Neural progenitor cell (in vitro differentiated cells): ENCODE data around the gene PYROXD2. TPM values are rescaled to one million over a fixed set of nuclear protein-coding genes. Genes with fewer than 3 reads are reported as not detected.

Experiments
- DNase-seq: peaks from one replicate; pipeline ENCODE4 v3.0.0-alpha.2; 2016; ENCODE audit warnings: low spot score
- H2AFZ ChIP-seq: fragments of 200-600 bp; sonication (generic); replicated peaks from 2 replicates; pipeline ENCODE4 v1.6.1; 2016; ENCODE audit warnings: antibody characterized with exemption
- H3F3A ChIP-seq: fragments of 200-600 bp; sonication (generic); 2 replicates; pipeline ENCODE4 v1.6.1; 2016; ENCODE audit warnings: antibody characterized with exemption, low read depth
- H3K27ac ChIP-seq: fragments of 200-600 bp; sonication (generic); 2 replicates; pipeline ENCODE4 v1.5.1; 2016; ENCODE audit warnings: mild to moderate bottlenecking
- H3K27me3 ChIP-seq: fragments of 200-600 bp; sonication (generic); 2 replicates; pipeline ENCODE4 v1.6.1; 2016; ENCODE audit warnings: mild to moderate bottlenecking, moderate library complexity
- H3K36me3 ChIP-seq: fragments of 200-600 bp; sonication (generic); 2 replicates; pipeline ENCODE4 v1.5.1; 2016
- H3K4me1 ChIP-seq: fragments of 200-600 bp; sonication (generic); 2 replicates; pipeline ENCODE4 v1.6.1; 2016; ENCODE audit warnings: mixed run types
- H3K4me2 ChIP-seq: fragments of 200-600 bp; sonication (generic); 2 replicates; pipeline ENCODE4 v1.6.1; 2016
- H3K4me3 ChIP-seq: fragments of 200-600 bp; sonication (generic); 2 replicates; pipeline ENCODE4 v1.5.1; 2016
- H3K79me2 ChIP-seq: fragments of 200-600 bp; sonication (generic); 2 replicates; pipeline ENCODE4 v1.6.1; 2016; ENCODE audit warnings: low read depth
- H3K9ac ChIP-seq: fragments of 200-600 bp; sonication (generic); 2 replicates; pipeline ENCODE4 v1.6.1; 2016
- H3K9me3 ChIP-seq: fragments of 200-600 bp; sonication (generic); 2 replicates; pipeline ENCODE4 v1.5.1; 2016; ENCODE audit warnings: low read depth
- H4K20me1 ChIP-seq: fragments of 200-600 bp; sonication (generic); 2 replicates; pipeline ENCODE4 v1.6.1; 2016; ENCODE audit warnings: low read depth
- H3K27ac Mint-ChIP-seq: 3 replicates; pipeline ENCODE4 v1.8.0; 2021; ENCODE audit warnings: mixed read lengths
- H3K27me3 Mint-ChIP-seq: 2 replicates; pipeline ENCODE4 v1.8.0; 2022; ENCODE audit warnings: low read depth, mild to moderate bottlenecking, inconsistent platforms, moderate library complexity, mixed read lengths; ENCODE audit not compliant: insufficient read depth
- H3K36me3 Mint-ChIP-seq: 3 replicates; pipeline ENCODE4 v1.8.0; 2021; ENCODE audit warnings: mixed read lengths
- H3K4me1 Mint-ChIP-seq: 3 replicates; pipeline ENCODE4 v1.8.0; 2021; ENCODE audit warnings: mixed read lengths
- H3K4me3 Mint-ChIP-seq: 3 replicates; pipeline ENCODE4 v1.8.0; 2021; ENCODE audit warnings: mild to moderate bottlenecking, moderate library complexity, mixed read lengths
- H3K9me3 Mint-ChIP-seq: 3 replicates; pipeline ENCODE4 v1.8.0; 2020; ENCODE audit warnings: mixed read lengths
- EZH2 ChIP-seq: fragments of 200-600 bp; sonication (generic); IDR thresholded peaks from 2 replicates; pipeline ENCODE4 v1.6.1; 2017; ENCODE audit warnings: antibody characterized with exemption, mild to moderate bottlenecking, moderate library complexity
- EZH2phosphoT487 ChIP-seq: fragments of 200-600 bp; sonication (generic); IDR thresholded peaks from 2 replicates; pipeline ENCODE4 v1.6.1; 2017; ENCODE audit warnings: antibody characterized with exemption
- total RNA-seq: library from RNA; depleted of rRNA; stranded (reverse); fragments of >200 nt; gene quantifications from 2 replicates; pipeline ENCODE4 v1.2.3, GENCODE V29; 2015; ENCODE audit warnings: low replicate concordance
- TF ChIP-seq, protein P1 (sequence below): fragments of 200-600 bp; sonication (generic); IDR thresholded peaks from 2 replicates; pipeline ENCODE4 v1.5.1; 2017; ENCODE audit warnings: antibody characterized with exemption, mild to moderate bottlenecking

Gene PYROXD2
- total RNA-seq, 1 donor from 2014 or later = 10.5 TPM

DNA sequence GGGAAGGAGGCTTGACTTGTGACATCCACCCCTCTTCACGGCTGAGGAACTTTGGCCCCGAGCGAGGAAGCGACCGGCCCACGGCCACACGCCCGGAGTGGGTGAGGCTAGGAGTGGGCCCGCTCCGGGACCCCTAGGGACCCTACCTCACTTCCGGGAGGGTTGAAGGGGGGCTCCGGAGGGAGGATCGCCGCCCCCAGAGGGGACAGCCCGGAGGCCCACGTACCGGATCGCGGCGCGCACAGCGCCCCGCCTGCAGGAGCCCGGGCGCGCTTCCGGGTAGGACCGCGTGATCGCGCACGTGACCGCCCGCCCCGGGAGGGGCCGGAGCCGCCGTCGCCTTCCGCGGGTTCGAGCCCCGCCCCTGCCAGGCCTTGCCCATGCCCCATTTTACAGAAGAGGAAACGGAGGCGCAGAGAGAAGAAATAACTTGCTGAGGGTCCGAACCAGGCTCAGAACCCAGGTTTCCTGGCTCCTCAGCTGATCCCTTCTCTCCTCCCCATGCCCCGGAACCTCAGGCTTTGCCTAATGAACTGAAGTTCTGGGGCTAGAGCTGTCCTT is 31.8 kb upstream of the PYROXD2 start, which contains the start of gene HPS1:
HPS1 (minus strand) TSS at position 275 of the 561 bp plus-strand sequence. CDS start 3,695 bp downstream, outside the sequence.
- Histone ChIP-seq H3K27me3 (no peaks in the 10 kb centered on the region), H3K9me3 (no peaks in the 10 kb centered on the region), H3K4me1 (no peaks in the 10 kb centered on the region), H3K79me2 (no peaks in the 10 kb centered on the region), H3K9ac (no peak within 1 kb of the TSS), H3F3A (peaks cover 7% of the 10 kb centered on the region), H3K4me2 (peak within 1 kb of the TSS; percentile 76), H2AFZ (peak within 1 kb of the TSS; percentile 98), H3K36me3 (no peaks in the 10 kb centered on the region), H4K20me1 (no peaks in the 10 kb centered on the region), H3K4me3 (peak within 1 kb of the TSS; percentile 72), H3K27ac (no peak within 1 kb of the TSS)
- H3K4me1 Mint-ChIP-seq = peaks cover 5% of the 10 kb centered on the region
- peaks cover 10% of the 10 kb centered on the region for H3K36me3 Mint-ChIP-seq
- H3K9me3 Mint-ChIP-seq = peaks cover 2% of the 10 kb centered on the region
- TF ChIP-seq EZH2phosphoT487 (no peak), EZH2 (no peak)
- TF ChIP-seq, protein P1, sequence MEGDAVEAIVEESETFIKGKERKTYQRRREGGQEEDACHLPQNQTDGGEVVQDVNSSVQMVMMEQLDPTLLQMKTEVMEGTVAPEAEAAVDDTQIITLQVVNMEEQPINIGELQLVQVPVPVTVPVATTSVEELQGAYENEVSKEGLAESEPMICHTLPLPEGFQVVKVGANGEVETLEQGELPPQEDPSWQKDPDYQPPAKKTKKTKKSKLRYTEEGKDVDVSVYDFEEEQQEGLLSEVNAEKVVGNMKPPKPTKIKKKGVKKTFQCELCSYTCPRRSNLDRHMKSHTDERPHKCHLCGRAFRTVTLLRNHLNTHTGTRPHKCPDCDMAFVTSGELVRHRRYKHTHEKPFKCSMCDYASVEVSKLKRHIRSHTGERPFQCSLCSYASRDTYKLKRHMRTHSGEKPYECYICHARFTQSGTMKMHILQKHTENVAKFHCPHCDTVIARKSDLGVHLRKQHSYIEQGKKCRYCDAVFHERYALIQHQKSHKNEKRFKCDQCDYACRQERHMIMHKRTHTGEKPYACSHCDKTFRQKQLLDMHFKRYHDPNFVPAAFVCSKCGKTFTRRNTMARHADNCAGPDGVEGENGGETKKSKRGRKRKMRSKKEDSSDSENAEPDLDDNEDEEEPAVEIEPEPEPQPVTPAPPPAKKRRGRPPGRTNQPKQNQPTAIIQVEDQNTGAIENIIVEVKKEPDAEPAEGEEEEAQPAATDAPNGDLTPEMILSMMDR = peak; percentile 14
- H3K27me3 Mint-ChIP-seq = peaks cover 2% of the 10 kb centered on the region
- peak within 1 kb of the TSS; percentile 82 for H3K4me3 Mint-ChIP-seq
- peak; percentile 78 for DNase-seq
- H3K27ac Mint-ChIP-seq = peak within 1 kb of the TSS; percentile 19

DNA sequence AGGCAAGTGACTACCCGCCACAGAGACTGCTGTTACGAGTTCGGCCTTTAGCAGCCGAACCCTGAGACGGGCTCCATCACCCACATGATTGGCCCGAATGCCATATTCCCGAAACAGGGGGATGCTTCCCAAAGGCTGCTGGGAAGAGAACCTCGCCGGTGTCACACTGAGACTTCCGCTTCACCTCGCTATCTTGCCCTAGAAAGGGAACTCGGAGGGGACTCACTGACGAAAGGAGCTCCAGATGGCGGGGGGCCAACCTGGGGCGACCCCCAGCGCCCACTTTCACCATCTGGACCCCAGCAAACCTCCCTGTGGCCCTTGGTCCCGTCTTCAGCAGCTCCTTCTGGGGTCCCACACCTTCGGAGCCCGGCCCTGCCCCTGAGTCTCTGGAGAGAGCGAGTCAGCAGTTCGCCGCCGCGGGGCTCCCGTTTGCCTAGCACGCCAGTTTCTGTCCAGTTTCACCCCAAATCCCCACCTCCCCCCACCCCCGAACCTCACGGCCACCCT is 31.2 kb upstream of the PYROXD2 start:
- H4K20me1 ChIP-seq = no peaks in the 10 kb centered on the region
- peak overlapping the region; percentile 72 for H3K4me3 ChIP-seq
- Mint-ChIP-seq H3K4me1 (peaks cover 5% of the 10 kb centered on the region), H3K4me3 (peak overlapping the region; percentile 82), H3K36me3 (peaks cover 12% of the 10 kb centered on the region), H3K27me3 (peaks cover 2% of the 10 kb centered on the region), H3K27ac (no peak overlapping the region), H3K9me3 (peaks cover 2% of the 10 kb centered on the region)
- no peak overlapping the region for H3K9ac ChIP-seq
- H2AFZ ChIP-seq = peak overlapping the region; percentile 98
- peak; percentile 62 for DNase-seq
- H3K27me3 ChIP-seq = no peaks in the 10 kb centered on the region
- H3K4me2 ChIP-seq = peak overlapping the region; percentile 76
- H3F3A ChIP-seq = peaks cover 7% of the 10 kb centered on the region
- H3K4me1 ChIP-seq = no peaks in the 10 kb centered on the region
- H3K27ac ChIP-seq = no peak overlapping the region
- H3K9me3 ChIP-seq = no peaks in the 10 kb centered on the region
- TF ChIP-seq EZH2 (no peak), EZH2phosphoT487 (no peak)
- TF ChIP-seq, protein P1 = no peak
- H3K36me3 ChIP-seq = no peaks in the 10 kb centered on the region
- no peaks in the 10 kb centered on the region for H3K79me2 ChIP-seq

- TF ChIP-seq EZH2 (no peak), EZH2phosphoT487 (no peak)
- TF ChIP-seq, protein P1 = no peak
- no peaks in the 10 kb centered on the region for H3K36me3 ChIP-seq
- H3K9me3 Mint-ChIP-seq = peaks cover 2% of the 10 kb centered on the region
- H3K27ac Mint-ChIP-seq = no peak overlapping the region
- H3K4me3 Mint-ChIP-seq = peak overlapping the region; percentile 82
- no peaks in the 10 kb centered on the region for H3K79me2 ChIP-seq
- DNase-seq = no peak
- H3K9ac ChIP-seq = no peak overlapping the region
- H3K36me3 Mint-ChIP-seq = peaks cover 13% of the 10 kb centered on the region
- H2AFZ ChIP-seq = no peak overlapping the region
- no peak overlapping the region for H3K27ac ChIP-seq
- peak overlapping the region; percentile 76 for H3K4me2 ChIP-seq
- H3F3A ChIP-seq = peaks cover 7% of the 10 kb centered on the region
- peaks cover 6% of the 10 kb centered on the region for H3K27me3 Mint-ChIP-seq
- no peaks in the 10 kb centered on the region for H3K9me3 ChIP-seq
- H3K4me3 ChIP-seq = peak overlapping the region; percentile 72
- peaks cover 5% of the 10 kb centered on the region for H3K4me1 Mint-ChIP-seq
- no peaks in the 10 kb centered on the region for H3K4me1 ChIP-seq
- no peaks in the 10 kb centered on the region for H4K20me1 ChIP-seq
- H3K27me3 ChIP-seq = no peaks in the 10 kb centered on the region
Observed at GRCh38 chr10:98445200-98445812, 30.3 kb upstream of the PYROXD2 start.
